ENCODE measurements around the gene CRACR2A. TPM values are rescaled to one million over a fixed set of nuclear protein-coding genes. Genes with fewer than 3 reads are reported as not detected.

The CRACR2A gene
- polyA plus RNA-seq, 1 donor from 2014 or later: 2.1 TPM

GRCh38 chr12:3715999-3716398 is 36.9 kb downstream of the CRACR2A start:
- Histone ChIP-seq H3K79me2 (replicated peaks; ENCODE audit: insufficient read depth, low read length) (no peaks in the 10 kb centered on the region), H3K9ac (ENCODE audit: low read length) (no peak overlapping the region), H3K36me3 (ENCODE audit: insufficient read depth, low read length) (no peaks in the 10 kb centered on the region), H3K27me3 (ENCODE audit: insufficient read depth, low read depth, low read length) (no peaks in the 10 kb centered on the region), H2AFZ (ENCODE audit: low read depth, low read length) (no peak overlapping the region), H3K4me3 (ENCODE audit: low read length) (no peak overlapping the region), H3F3A (ENCODE audit: insufficient read depth, low read length, poor library complexity, severe bottlenecking) (no peaks in the 10 kb centered on the region), H4K20me1 (ENCODE audit: insufficient read depth) (no peaks in the 10 kb centered on the region), H3K9me2 (ENCODE audit: insufficient read depth, low read length) (no peaks in the 10 kb centered on the region), H3K27ac (ENCODE audit: low read length) (no peak overlapping the region), H3K4me2 (ENCODE audit: low read length) (no peak overlapping the region), H3K9me3 (ENCODE audit: low read length) (no peaks in the 10 kb centered on the region)
- no peak for TF ChIP-seq EP300 (conservative IDR thresholded peaks at IDR 0.05; ENCODE audit: poor library complexity, severe bottlenecking)
- TF ChIP-seq POLR2AphosphoS5 (IDR thresholded peaks at IDR 0.05): no peak
- no peak for TF ChIP-seq TAF1 (IDR thresholded peaks at IDR 0.05; ENCODE audit: low read depth)
- TF ChIP-seq MXI1 (conservative IDR thresholded peaks at IDR 0.05; ENCODE audit: poor library complexity, severe bottlenecking): no peak
- TF ChIP-seq, protein P1, sequence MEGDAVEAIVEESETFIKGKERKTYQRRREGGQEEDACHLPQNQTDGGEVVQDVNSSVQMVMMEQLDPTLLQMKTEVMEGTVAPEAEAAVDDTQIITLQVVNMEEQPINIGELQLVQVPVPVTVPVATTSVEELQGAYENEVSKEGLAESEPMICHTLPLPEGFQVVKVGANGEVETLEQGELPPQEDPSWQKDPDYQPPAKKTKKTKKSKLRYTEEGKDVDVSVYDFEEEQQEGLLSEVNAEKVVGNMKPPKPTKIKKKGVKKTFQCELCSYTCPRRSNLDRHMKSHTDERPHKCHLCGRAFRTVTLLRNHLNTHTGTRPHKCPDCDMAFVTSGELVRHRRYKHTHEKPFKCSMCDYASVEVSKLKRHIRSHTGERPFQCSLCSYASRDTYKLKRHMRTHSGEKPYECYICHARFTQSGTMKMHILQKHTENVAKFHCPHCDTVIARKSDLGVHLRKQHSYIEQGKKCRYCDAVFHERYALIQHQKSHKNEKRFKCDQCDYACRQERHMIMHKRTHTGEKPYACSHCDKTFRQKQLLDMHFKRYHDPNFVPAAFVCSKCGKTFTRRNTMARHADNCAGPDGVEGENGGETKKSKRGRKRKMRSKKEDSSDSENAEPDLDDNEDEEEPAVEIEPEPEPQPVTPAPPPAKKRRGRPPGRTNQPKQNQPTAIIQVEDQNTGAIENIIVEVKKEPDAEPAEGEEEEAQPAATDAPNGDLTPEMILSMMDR (IDR thresholded peaks at IDR 0.05; ENCODE audit: poor library complexity, severe bottlenecking): no peak
- no peak for TF ChIP-seq EZH2 (IDR thresholded peaks at IDR 0.05; ENCODE audit: borderline replicate concordance, insufficient read depth, low read length, poor library complexity, severe bottlenecking)
- TF ChIP-seq, protein P2, sequence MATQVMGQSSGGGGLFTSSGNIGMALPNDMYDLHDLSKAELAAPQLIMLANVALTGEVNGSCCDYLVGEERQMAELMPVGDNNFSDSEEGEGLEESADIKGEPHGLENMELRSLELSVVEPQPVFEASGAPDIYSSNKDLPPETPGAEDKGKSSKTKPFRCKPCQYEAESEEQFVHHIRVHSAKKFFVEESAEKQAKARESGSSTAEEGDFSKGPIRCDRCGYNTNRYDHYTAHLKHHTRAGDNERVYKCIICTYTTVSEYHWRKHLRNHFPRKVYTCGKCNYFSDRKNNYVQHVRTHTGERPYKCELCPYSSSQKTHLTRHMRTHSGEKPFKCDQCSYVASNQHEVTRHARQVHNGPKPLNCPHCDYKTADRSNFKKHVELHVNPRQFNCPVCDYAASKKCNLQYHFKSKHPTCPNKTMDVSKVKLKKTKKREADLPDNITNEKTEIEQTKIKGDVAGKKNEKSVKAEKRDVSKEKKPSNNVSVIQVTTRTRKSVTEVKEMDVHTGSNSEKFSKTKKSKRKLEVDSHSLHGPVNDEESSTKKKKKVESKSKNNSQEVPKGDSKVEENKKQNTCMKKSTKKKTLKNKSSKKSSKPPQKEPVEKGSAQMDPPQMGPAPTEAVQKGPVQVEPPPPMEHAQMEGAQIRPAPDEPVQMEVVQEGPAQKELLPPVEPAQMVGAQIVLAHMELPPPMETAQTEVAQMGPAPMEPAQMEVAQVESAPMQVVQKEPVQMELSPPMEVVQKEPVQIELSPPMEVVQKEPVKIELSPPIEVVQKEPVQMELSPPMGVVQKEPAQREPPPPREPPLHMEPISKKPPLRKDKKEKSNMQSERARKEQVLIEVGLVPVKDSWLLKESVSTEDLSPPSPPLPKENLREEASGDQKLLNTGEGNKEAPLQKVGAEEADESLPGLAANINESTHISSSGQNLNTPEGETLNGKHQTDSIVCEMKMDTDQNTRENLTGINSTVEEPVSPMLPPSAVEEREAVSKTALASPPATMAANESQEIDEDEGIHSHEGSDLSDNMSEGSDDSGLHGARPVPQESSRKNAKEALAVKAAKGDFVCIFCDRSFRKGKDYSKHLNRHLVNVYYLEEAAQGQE (IDR thresholded peaks at IDR 0.05; ENCODE audit: borderline replicate concordance): no peak
- no peak for TF ChIP-seq SMC3 (conservative IDR thresholded peaks at IDR 0.05; ENCODE audit: poor library complexity)
- no peak for TF ChIP-seq RAD21 (conservative IDR thresholded peaks at IDR 0.05)

DNA sequence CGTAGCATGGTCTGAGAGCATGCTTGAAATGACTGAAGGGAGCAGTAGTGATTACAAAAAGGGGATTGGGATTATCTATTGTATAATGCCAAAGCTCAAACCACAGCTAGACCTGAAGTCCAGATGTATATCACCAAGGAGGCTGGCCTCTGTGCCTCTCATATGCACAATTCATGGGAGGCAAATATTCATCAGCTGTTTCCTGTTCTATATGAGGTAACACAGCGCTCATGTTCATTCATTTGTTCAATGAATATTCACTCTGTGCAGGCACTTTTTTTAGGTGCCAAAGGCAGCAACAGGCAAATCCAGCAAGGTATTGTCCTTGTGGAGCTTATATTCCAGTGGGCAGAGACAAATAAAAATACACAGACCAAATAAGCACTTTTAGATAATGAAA is 39.0 kb downstream of the CRACR2A start:
- Histone ChIP-seq H3K27me3 (ENCODE audit: insufficient read depth, low read depth, low read length) (no peaks in the 10 kb centered on the region), H3K9ac (ENCODE audit: low read length) (no peak overlapping the region), H3K36me3 (ENCODE audit: insufficient read depth, low read length) (no peaks in the 10 kb centered on the region), H3K79me2 (replicated peaks; ENCODE audit: insufficient read depth, low read length) (no peaks in the 10 kb centered on the region), H3K4me2 (ENCODE audit: low read length) (no peak overlapping the region), H4K20me1 (ENCODE audit: insufficient read depth) (no peaks in the 10 kb centered on the region), H3K9me2 (ENCODE audit: insufficient read depth, low read length) (no peaks in the 10 kb centered on the region), H3K4me3 (ENCODE audit: low read length) (no peak overlapping the region), H2AFZ (ENCODE audit: low read depth, low read length) (no peak overlapping the region), H3K27ac (ENCODE audit: low read length) (no peak overlapping the region), H3F3A (ENCODE audit: insufficient read depth, low read length, poor library complexity, severe bottlenecking) (no peaks in the 10 kb centered on the region), H3K9me3 (ENCODE audit: low read length) (no peaks in the 10 kb centered on the region)
- no peak for TF ChIP-seq TAF1 (IDR thresholded peaks at IDR 0.05; ENCODE audit: low read depth)
- TF ChIP-seq MXI1 (conservative IDR thresholded peaks at IDR 0.05; ENCODE audit: poor library complexity, severe bottlenecking): no peak
- TF ChIP-seq, protein P2 (IDR thresholded peaks at IDR 0.05; ENCODE audit: borderline replicate concordance): no peak
- no peak for TF ChIP-seq EP300 (conservative IDR thresholded peaks at IDR 0.05; ENCODE audit: poor library complexity, severe bottlenecking)
- no peak for TF ChIP-seq RAD21 (conservative IDR thresholded peaks at IDR 0.05)
- TF ChIP-seq EZH2 (IDR thresholded peaks at IDR 0.05; ENCODE audit: borderline replicate concordance, insufficient read depth, low read length, poor library complexity, severe bottlenecking): no peak

Data from neural cell (in vitro differentiated cells).